GM12878 (cell line): Measurements from ENCODE around the gene KRTCAP3. TPM values are rescaled to one million over a fixed set of nuclear protein-coding genes. Genes with fewer than 3 reads are reported as not detected.

Experiments used
- ATF2 ChIP-seq: IDR thresholded peaks from 2 replicates; pipeline ENCODE4 v1.6.1; 2012; ENCODE audit warnings: low read length, inconsistent platforms
- BHLHE40 ChIP-seq, 2 experiments: fragments of 450-650 bp in 1 of 2; IDR thresholded peaks; 2 replicates each; pipeline ENCODE4 v1.6.1; 2011 to 2017; ENCODE audit warnings: low read depth in 2 of 2, borderline replicate concordance in 1 of 2, improper control_type of control experiment in 1 of 2, low read length in 1 of 2, mild to moderate bottlenecking in 1 of 2
- CBX3 ChIP-seq: fragments of 200-600 bp; sonication (generic); IDR thresholded peaks from 2 replicates; pipeline ENCODE4 v1.6.1; 2016; ENCODE audit warnings: low read depth, borderline replicate concordance
- E2F8 ChIP-seq: fragments of 450-650 bp; IDR thresholded peaks from 2 replicates; pipeline ENCODE4 v1.6.1; 2018; ENCODE audit warnings: mild to moderate bottlenecking, low read depth, moderate library complexity; ENCODE audit not compliant: partially characterized antibody
- FOS ChIP-seq: IDR thresholded peaks from 3 replicates; pipeline ENCODE4 v1.6.1; 2011; ENCODE audit warnings: borderline replicate concordance; ENCODE audit not compliant: insufficient read length; ENCODE audit errors: extremely low read depth
- IRF3 ChIP-seq: fragments of 450-650 bp; IDR thresholded peaks from 2 replicates; pipeline ENCODE4 v1.6.1; 2014; ENCODE audit warnings: mild to moderate bottlenecking
- IRF4 ChIP-seq: IDR thresholded peaks from 2 replicates; pipeline ENCODE4 v1.6.1; 2011; ENCODE audit warnings: low read depth, low read length
- MLLT1 ChIP-seq: fragments of 450-650 bp; IDR thresholded peaks from 2 replicates; pipeline ENCODE4 v1.6.1; 2016; ENCODE audit warnings: mild to moderate bottlenecking
- MTA2 ChIP-seq: fragments of 450-650 bp; IDR thresholded peaks from 2 replicates; pipeline ENCODE4 v1.6.1; 2016; ENCODE audit warnings: low read depth, mild to moderate bottlenecking, moderate library complexity
- MYB ChIP-seq: fragments of 150-350 bp; IDR thresholded peaks from 2 replicates; pipeline ENCODE4 v1.6.1; 2014; ENCODE audit warnings: mild to moderate bottlenecking, low read depth, low read length, borderline replicate concordance
- NKRF ChIP-seq: fragments of 450-650 bp; conservative IDR thresholded peaks from 2 replicates; pipeline ENCODE4 v1.6.1; 2017; ENCODE audit warnings: mild to moderate bottlenecking, moderate library complexity
- POU2F2 ChIP-seq: IDR thresholded peaks from 3 replicates; pipeline ENCODE4 v1.6.1; 2011; ENCODE audit warnings: low read depth, mild to moderate bottlenecking, low read length, borderline replicate concordance
- RB1 ChIP-seq: fragments of 450-650 bp; formaldehyde crosslinking; IDR thresholded peaks from 2 replicates; pipeline ENCODE4 v1.6.1; 2017; ENCODE audit warnings: mild to moderate bottlenecking, borderline replicate concordance
- RELB ChIP-seq: fragments of 450-650 bp; IDR thresholded peaks from 2 replicates; pipeline ENCODE4 v1.6.1; 2017; ENCODE audit warnings: low read depth, mild to moderate bottlenecking, moderate library complexity
- SP1 ChIP-seq: IDR thresholded peaks from one replicate; pipeline ENCODE4 v1.6.1; 2011; ENCODE audit warnings: low read depth, low read length
- SREBF2 ChIP-seq: IDR thresholded peaks from 2 replicates; pipeline ENCODE4 v1.6.1; 2012; ENCODE audit warnings: mild to moderate bottlenecking, low read length
- TCF7 ChIP-seq: IDR thresholded peaks from 2 replicates; pipeline ENCODE4 v1.6.1; 2014; ENCODE audit warnings: antibody characterized with exemption, borderline replicate concordance
- ZNF24 ChIP-seq: fragments of 450-650 bp; IDR thresholded peaks from 2 replicates; pipeline ENCODE4 v1.6.1; 2017; ENCODE audit warnings: antibody characterized with exemption, mild to moderate bottlenecking
- polyA plus RNA-seq, 11 experiments: library from polyadenylated mRNA; depleted of rRNA in 4 of 11; unstranded in 6 of 11; stranded (reverse) in 5 of 11; fragments of >200 nt; fragmentation: Nextera tagmentation in 4 of 11; fragmentation: Illumina TruSeq in 1 of 11; extraction: Ambion mirVana in 4 of 11; extraction: Trizol in 1 of 11; gene quantifications; 1 replicate in 1 of 11; 2 replicates in 10 of 11; pipeline versions ENCODE4 v1.2.1 to v1.2.3, GENCODE V29; 2011 to 2016; ENCODE audit warnings: inconsistent platforms in 2 of 11, missing spikeins in 2 of 11, low read depth in 1 of 11
- total RNA-seq, 4 experiments: library from RNA; depleted of rRNA in 3 of 4; stranded (reverse); fragments of >200 nt in 3 of 4; fragmentation: Illumina TruSeq in 1 of 4; extraction: Trizol in 1 of 4; gene quantifications; 2 replicates each; pipeline versions ENCODE4 v1.2.1 to v1.2.3, GENCODE V29; 2013 to 2021

Gene KRTCAP3
- total and polyA plus RNA-seq, 10 of the 15 experiments (the other 5 are each of a cell fraction or from before 2014, with no cell fraction given), result 0.26 to 2.2 (median 0.82) TPM; not detected in 1

- no peak for TF ChIP-seq MYB
- TF ChIP-seq MLLT1, result peak; percentile 91
- TF ChIP-seq E2F8, result no peak
- peak; percentile 39 to 64; a peak in 2 of 4 replicates for TF ChIP-seq BHLHE40 (IDR thresholded peaks at IDR 0.05; ENCODE audit: borderline replicate concordance in 1 of 2, low read depth in 2 of 2, low read length in 1 of 2)
- TF ChIP-seq IRF3, result no peak
- TF ChIP-seq FOS, result no peak
- no peak for TF ChIP-seq ATF2
- no peak for TF ChIP-seq CBX3
- no peak for TF ChIP-seq RB1
- TF ChIP-seq IRF4, result no peak
- no peak for TF ChIP-seq SREBF2
- no peak for TF ChIP-seq TCF7
- TF ChIP-seq NKRF, result no peak
- no peak for TF ChIP-seq RELB
- TF ChIP-seq MTA2, result no peak
- no peak for TF ChIP-seq SP1
- TF ChIP-seq ZNF24, result no peak
- peak; percentile 76; the same call in 2 of the 3 replicates for TF ChIP-seq POU2F2
Observed at GRCh38 chr2:27489498-27490397, 47.6 kb downstream of the KRTCAP3 start, which contains the start of gene IFT172 (continued).
